NB4 (cell line): Measurements from ENCODE around the gene PAM.
A peak's percentile ranks its signal among the peaks of the same experiment; 100 is the strongest.

Source experiments
- DNase-seq: peaks from one replicate; pipeline ENCODE4 v3.0.0; 2010; ENCODE audit warnings: low read depth
- H3K4me3 ChIP-seq: one replicate; pipeline ENCODE4 v1.5.1; 2011; ENCODE audit warnings: mild to moderate bottlenecking, low read depth, low read length, moderate library complexity
- MYC ChIP-seq: IDR thresholded peaks from 2 replicates; pipeline ENCODE4 v1.6.1; 2011; ENCODE audit warnings: low read depth, low read length
- POLR2A ChIP-seq: IDR thresholded peaks from 2 replicates; pipeline ENCODE4 v1.6.1; 2011; ENCODE audit warnings: mild to moderate bottlenecking; ENCODE audit not compliant: insufficient read length; ENCODE audit errors: extremely low read depth
- TF ChIP-seq, protein P1 (sequence below): IDR thresholded peaks from one replicate; pipeline ENCODE4 v1.5.1; 2012; ENCODE audit warnings: low read depth, low read length
- TF ChIP-seq, protein P2 (sequence below): IDR thresholded peaks from 2 replicates; pipeline ENCODE4 v1.6.1; 2011; ENCODE audit warnings: low read depth, low read length

The PAM gene

DNA sequence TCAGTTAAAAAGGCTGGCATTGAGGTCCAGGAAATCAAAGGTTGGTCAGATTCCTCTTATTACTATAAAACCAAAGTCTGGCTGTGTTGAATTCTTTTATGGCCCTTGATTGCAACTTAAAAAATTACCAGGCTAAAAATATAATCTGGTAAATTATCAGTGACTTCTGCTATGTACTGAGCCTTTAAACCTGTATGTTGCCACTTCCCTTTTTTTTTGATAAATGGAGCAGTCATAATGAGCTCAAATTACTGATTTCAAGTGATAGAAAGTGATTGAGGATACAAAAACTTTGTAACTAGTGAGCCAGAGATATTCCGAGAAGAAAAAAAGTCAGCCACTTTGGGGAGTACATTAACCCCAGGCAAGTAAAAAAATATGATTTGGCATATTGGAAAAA, 264.7 kb downstream of the PAM start:
- no peak for DNase-seq
- H3K4me3 ChIP-seq, result no peak overlapping the region
- TF ChIP-seq POLR2A, result no peak

DNA sequence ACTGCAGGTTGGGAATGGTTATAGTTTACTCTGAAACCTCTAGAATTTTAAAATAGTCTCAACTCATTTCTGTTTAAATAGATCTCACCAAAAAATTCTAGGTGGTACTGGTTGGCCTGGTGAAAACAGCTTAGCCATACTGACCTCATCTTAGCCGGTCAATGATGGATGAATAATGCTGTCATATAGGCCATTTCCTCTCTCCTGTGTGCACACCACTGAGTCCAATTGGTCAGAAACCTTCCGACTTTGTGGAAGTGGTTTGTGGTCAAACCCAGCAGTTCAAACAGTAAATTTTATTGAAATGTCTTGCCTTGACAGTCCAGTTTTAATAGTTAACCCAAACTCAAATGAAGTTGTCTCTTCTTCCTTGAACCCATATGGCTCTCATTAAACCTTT, 266.2 kb downstream of the PAM start:
- peak; percentile 66 for DNase-seq
- no peak overlapping the region for H3K4me3 ChIP-seq

DNA sequence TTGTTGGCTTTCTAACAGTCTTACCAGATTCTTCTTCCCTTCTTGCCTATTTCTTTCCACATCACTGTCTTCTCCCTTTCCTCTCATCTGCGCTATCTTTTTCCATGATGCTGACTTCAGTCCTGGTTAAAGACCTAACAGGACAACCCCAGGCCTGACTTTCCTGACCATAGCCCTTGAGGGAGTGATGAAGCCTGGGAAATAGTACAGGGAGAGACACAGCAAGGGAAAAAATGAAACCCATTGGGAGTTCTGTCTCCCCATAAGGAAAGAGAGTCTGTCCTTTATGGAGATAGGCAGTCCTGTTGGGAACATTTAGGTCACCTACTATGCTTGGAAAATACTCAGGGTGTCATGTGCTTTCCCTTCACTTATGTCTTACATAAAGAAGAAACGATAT, 272.2 kb downstream of the PAM start:
- no peak overlapping the region for H3K4me3 ChIP-seq
- TF ChIP-seq, protein P1, sequence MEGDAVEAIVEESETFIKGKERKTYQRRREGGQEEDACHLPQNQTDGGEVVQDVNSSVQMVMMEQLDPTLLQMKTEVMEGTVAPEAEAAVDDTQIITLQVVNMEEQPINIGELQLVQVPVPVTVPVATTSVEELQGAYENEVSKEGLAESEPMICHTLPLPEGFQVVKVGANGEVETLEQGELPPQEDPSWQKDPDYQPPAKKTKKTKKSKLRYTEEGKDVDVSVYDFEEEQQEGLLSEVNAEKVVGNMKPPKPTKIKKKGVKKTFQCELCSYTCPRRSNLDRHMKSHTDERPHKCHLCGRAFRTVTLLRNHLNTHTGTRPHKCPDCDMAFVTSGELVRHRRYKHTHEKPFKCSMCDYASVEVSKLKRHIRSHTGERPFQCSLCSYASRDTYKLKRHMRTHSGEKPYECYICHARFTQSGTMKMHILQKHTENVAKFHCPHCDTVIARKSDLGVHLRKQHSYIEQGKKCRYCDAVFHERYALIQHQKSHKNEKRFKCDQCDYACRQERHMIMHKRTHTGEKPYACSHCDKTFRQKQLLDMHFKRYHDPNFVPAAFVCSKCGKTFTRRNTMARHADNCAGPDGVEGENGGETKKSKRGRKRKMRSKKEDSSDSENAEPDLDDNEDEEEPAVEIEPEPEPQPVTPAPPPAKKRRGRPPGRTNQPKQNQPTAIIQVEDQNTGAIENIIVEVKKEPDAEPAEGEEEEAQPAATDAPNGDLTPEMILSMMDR, result no peak
- TF ChIP-seq MYC (no peak), POLR2A (no peak)
- TF ChIP-seq, protein P2, sequence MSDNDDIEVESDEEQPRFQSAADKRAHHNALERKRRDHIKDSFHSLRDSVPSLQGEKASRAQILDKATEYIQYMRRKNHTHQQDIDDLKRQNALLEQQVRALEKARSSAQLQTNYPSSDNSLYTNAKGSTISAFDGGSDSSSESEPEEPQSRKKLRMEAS, result no peak
- DNase-seq, result no peak

More for the DNA sequence above, 266.2 kb downstream of the PAM start:
- TF ChIP-seq, protein P2, result no peak
- TF ChIP-seq POLR2A (no peak), MYC (no peak)
- TF ChIP-seq, protein P1, result no peak

DNA sequence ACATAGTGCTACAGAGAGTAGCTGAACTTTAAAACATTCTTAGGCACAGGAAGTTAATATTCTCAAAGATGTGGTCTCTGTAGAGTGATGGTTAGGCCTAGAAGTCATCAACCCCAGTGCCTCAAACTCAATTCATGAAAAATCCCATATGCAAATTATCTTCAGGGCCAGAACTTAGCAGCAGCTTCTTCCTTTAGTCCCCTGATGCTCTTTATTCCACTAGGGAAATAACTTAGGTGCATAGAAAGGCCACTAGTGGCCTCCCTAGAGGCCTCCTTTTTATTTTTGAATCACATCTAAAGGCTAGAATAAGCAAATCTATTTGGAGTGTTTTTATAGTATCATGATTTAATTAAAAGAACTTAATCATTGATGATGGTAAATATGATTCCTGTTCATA, 276.5 kb downstream of the PAM start:
- DNase-seq, result no peak
- TF ChIP-seq, protein P1, result peak; percentile 17
- TF ChIP-seq MYC, result no peak

DNA sequence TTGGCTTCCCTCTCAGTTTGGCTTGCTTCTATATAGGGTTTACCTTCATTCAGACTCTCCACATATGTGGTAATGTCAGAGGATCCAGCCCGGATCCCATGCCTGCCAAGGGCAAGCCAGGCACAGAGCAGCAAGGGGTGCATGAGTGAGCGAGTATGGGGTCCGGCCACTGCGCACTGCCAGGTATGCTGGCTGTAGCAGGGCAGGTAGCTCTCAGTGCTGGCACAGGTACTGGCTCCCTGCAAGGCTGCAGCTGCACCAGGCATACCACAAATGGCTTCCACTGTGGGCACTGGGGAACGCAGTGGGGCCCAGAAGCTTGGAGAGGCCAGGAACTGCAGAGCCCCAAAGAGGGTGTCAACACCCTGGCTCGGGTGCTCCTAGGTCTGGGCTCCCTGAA, 278.6 kb downstream of the PAM start:
- no peak overlapping the region for H3K4me3 ChIP-seq
- TF ChIP-seq, protein P1, result no peak
- no peak for TF ChIP-seq MYC
- no peak for TF ChIP-seq POLR2A
- TF ChIP-seq, protein P2, result no peak
- no peak for DNase-seq

More for the DNA sequence above, 276.5 kb downstream of the PAM start:
- no peak overlapping the region for H3K4me3 ChIP-seq

DNA sequence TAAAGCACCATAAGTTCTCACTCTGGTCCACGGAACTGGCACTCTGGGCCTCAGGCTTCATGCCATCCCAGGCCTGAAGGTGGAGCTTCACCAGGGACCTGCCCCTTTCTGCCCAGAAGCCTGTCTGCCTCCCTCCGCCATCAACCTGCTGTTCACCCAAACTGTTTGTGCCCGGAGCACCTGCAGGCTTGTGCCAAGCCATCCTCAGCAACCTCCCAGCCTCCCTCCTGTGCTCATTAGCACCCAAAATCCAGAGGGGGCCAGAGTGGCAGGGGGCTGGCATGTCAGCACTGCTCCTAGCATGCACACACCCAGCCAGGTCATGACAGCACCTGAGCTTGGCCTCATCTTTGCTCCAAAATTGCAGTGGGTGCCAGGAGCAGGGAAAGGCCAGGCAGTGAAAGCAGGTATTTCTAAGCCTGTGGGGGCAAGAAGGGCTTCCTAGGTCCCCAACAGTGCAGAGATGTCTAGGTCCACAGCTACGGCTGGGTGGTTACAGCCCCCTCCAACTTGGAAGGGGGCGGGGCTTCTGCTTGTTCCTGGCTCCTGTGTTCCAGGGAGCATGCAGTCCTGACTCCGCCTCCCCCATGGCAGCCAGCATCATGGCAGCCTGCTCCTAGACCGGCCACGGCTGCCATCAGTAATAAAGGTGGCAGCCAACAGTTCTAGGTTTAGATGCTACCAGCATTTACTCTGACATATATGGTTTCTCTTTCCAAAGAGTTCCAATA, 279.7 kb downstream of the PAM start:
- H3K4me3 ChIP-seq, result no peak overlapping the region
- no peak for DNase-seq
- no peak for TF ChIP-seq POLR2A
- TF ChIP-seq, protein P2, result no peak
- TF ChIP-seq MYC, result no peak
- TF ChIP-seq, protein P1, result no peak
